Activated naive CD4-positive, alpha-beta T cell treated with anti-CD3 and anti-CD28 coated beads, Interleukin-2, amount 10 ng/mL, durations not matched to agents 7 days and 5 days (primary cell): ENCODE results near the gene XYLT1.

Experiments
- CTCF ChIA-PET: fragments of 350-600 bp; sonication (Branson Sonifier 250); formaldehyde crosslinking; loops from one replicate; lab custom pipeline; 2021; ENCODE audit warnings: antibody characterized with exemption; lab: Charles Lee
- DNase-seq: peaks from one replicate; pipeline ENCODE4 v3.0.0-alpha.2; 2020
- H3K27ac Mint-ChIP-seq: one replicate; pipeline ENCODE4 v1.8.0; 2021; ENCODE audit warnings: mild to moderate bottlenecking, moderate library complexity, mixed read lengths
- H3K27me3 Mint-ChIP-seq: one replicate; pipeline ENCODE4 v1.8.0; 2021; ENCODE audit warnings: mild to moderate bottlenecking, mixed read lengths
- H3K36me3 Mint-ChIP-seq: one replicate; pipeline ENCODE4 v1.8.0; 2021; ENCODE audit warnings: mixed read lengths
- H3K4me1 Mint-ChIP-seq: one replicate; pipeline ENCODE4 v1.8.0; 2021; ENCODE audit warnings: mixed read lengths
- H3K4me3 Mint-ChIP-seq: one replicate; pipeline ENCODE4 v1.8.0; 2021; ENCODE audit warnings: mild to moderate bottlenecking, moderate library complexity, mixed read lengths
- H3K9me3 Mint-ChIP-seq: one replicate; pipeline ENCODE4 v1.8.0; 2021; ENCODE audit warnings: mixed read lengths

The XYLT1 gene

DNA sequence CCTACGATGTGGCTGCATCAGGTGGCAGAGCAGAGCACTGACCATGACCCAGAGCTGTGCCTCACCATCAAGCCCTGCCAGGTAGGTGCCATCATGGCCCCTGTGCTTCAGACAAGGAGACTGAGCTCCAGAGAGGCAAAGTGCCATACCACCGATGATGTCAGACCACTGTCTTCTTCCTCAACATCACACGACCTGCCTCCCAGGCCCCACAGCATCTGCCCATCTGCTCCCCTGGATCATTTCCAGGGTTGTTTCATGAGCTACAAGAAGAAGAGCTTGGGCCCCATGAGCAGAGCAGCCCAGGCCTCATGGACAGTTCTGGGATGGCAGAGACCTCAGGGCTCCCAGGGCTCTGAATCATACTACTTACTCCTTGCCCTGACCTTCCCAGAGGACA is 9.9 kb downstream of the XYLT1 start:
- Mint-ChIP-seq H3K27ac (no peak overlapping the region), H3K27me3 (no peaks in the 10 kb centered on the region), H3K36me3 (peaks cover 55% of the 10 kb centered on the region), H3K4me1 (peaks cover 43% of the 10 kb centered on the region), H3K9me3 (no peaks in the 10 kb centered on the region), H3K4me3 (no peak overlapping the region)
- CTCF ChIA-PET = no interaction called here
- no peak for DNase-seq

DNA sequence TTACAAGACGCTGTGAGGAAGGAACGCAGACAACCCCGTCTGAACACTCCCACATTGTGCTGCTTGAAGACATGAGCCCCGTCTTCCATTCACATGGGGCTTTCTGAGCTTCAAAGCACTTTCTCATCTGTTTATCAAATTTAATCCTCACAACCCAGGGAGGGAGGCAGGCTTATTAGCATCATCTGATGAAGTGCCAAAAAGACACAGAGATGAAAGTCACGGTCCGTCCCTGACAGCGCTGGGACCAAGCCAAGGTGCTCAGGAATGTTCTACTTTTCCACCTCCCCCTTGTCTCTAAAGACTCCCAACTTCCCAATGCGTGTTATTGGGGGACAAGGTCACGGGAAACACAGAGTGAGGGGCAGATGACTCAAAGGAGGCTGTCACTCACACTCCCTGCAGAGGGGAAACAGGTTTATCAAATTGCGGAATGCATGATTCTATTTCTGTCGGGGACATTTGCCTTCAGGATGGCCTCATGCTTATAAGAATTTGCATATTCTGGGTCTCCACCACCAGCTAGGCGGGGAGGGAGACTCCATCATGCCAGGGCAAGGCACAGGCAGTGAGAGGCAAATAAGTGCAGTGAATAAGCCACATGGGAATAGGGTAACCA is 10.7 kb downstream of the XYLT1 start:
- H3K4me1 Mint-ChIP-seq = peaks cover 35% of the 10 kb centered on the region
- H3K27me3 Mint-ChIP-seq = no peaks in the 10 kb centered on the region
- no peak overlapping the region for H3K4me3 Mint-ChIP-seq
- no peak overlapping the region for H3K27ac Mint-ChIP-seq
- no peak for DNase-seq
- no peaks in the 10 kb centered on the region for H3K9me3 Mint-ChIP-seq
- H3K36me3 Mint-ChIP-seq = peaks cover 50% of the 10 kb centered on the region
- CTCF ChIA-PET = interaction anchor here (1.5 kb wide), 1 partner anchor 44 kb away, joined by 3 read pairs; no protein-coding TSS in a partner anchor

DNA sequence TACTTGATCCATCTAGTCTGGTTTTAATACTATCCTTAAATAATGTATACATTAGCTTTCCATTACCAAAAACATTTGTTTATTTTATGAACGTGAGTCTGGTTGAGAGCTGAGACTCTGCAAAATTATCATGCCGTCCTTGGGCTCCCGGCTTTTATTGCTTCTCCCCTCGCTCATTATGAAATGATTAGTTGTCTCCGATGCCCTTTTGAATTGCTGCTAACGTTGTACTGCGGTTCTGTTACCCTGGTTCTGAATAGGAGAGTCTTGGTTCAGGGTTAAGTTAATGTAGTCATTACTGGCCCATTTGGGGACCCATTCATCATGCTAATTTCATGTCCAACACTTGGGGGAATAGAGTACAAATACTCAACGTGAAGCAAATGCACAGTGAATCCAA is 12.8 kb downstream of the XYLT1 start:
- Mint-ChIP-seq H3K27ac (no peak overlapping the region), H3K4me3 (no peak overlapping the region), H3K36me3 (peaks cover 50% of the 10 kb centered on the region), H3K27me3 (no peaks in the 10 kb centered on the region), H3K4me1 (peaks cover 35% of the 10 kb centered on the region), H3K9me3 (no peaks in the 10 kb centered on the region)
- DNase-seq = no peak
- CTCF ChIA-PET = interaction anchor here (2.3 kb wide), 1 partner anchor 9 kb away, joined by 6 read pairs; no protein-coding TSS in a partner anchor

DNA sequence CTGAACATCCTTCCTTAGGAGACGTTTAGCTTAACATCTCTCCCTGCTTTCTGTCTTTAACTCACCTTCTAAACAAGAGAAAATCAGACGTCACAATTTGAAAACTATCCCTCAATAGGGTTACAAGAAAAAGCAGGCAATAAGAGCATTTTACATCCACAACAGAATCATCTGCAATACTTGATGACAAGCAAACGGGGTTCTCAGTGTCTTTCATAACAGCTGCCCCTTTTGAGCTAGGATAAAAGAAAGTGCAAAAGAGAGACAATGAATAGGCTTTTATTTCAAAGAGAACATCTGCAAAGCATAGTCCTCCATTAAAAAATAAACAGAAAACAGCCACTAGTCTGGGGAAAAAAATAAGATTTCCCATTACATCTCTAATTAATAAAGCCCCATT is 13.2 kb downstream of the XYLT1 start:
- peaks cover 35% of the 10 kb centered on the region for H3K4me1 Mint-ChIP-seq

DNA sequence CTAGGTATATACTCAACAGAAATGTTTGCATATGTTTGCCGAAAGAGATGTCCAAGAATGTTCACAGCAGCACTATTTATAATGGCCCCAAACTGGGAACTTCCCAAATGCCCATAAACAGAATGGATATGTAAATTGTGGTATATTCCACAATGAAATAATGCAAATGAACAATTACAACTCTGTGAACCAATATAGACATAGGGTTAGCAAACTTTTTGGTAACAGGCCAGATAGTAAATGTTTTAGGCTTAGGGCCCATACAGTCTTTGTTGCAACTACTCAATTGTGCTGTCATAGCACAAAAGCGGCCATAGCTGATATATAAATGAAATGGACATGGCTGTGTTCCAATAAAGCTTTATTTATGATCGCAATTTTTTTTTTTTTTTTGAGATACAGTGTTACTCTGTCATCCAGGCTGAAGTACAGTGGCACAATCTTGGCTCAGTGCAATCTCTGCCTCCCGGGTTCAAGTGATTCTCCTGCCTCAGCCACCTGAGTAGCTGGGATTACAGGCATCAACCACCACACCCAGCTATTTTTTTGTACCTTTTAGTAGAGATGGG is 16.5 kb downstream of the XYLT1 start:
- DNase-seq = no peak
- CTCF ChIA-PET = no interaction called here
- Mint-ChIP-seq H3K4me1 (peaks cover 51% of the 10 kb centered on the region), H3K36me3 (peaks cover 42% of the 10 kb centered on the region), H3K27ac (no peak overlapping the region), H3K27me3 (no peaks in the 10 kb centered on the region), H3K9me3 (no peaks in the 10 kb centered on the region), H3K4me3 (no peak overlapping the region)

More for the DNA sequence above, 13.2 kb downstream of the XYLT1 start:
- Mint-ChIP-seq H3K4me3 (no peak overlapping the region), H3K9me3 (no peaks in the 10 kb centered on the region), H3K27ac (no peak overlapping the region), H3K36me3 (peaks cover 46% of the 10 kb centered on the region), H3K27me3 (no peaks in the 10 kb centered on the region)
- no peak for DNase-seq
- CTCF ChIA-PET = interaction anchor here (2.3 kb wide), 1 partner anchor 10 kb away, joined by 6 read pairs; no protein-coding TSS in a partner anchor

DNA sequence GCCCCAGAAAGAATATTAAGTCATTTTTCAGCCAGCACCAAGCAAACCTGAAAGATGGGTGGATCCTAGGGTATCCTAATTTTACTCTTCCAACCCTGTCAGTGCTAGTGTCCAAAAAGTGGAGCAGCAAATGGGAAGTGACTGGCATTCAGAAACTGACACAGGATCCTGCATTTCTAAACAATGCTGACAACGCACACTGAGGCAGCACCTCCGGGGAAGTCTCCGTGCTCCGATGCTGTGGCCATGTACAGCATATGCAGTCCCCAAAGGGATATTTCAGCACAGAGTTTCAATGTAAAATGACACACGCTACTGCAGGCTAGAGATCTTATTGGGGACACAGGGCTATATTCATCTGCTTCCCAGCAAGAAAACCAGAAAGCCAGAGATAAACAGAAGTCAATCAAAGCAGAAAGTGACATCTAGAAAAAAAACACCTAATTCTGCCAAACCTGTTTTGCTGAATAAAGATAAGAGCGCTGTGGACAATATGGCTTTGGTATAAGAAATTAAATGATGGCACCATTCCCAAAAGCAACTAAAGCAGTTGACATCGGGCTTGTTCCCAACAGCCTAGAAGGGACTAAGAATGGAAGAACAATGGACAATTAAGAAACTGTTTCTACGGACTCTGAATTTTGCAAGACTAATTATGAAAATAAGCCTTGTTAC is 17.3 kb downstream of the XYLT1 start:
- Mint-ChIP-seq H3K27ac (no peak overlapping the region), H3K9me3 (no peaks in the 10 kb centered on the region), H3K36me3 (peaks cover 42% of the 10 kb centered on the region), H3K4me1 (peaks cover 59% of the 10 kb centered on the region), H3K27me3 (no peaks in the 10 kb centered on the region), H3K4me3 (no peak overlapping the region)
- DNase-seq = no peak
- CTCF ChIA-PET = no interaction called here

DNA sequence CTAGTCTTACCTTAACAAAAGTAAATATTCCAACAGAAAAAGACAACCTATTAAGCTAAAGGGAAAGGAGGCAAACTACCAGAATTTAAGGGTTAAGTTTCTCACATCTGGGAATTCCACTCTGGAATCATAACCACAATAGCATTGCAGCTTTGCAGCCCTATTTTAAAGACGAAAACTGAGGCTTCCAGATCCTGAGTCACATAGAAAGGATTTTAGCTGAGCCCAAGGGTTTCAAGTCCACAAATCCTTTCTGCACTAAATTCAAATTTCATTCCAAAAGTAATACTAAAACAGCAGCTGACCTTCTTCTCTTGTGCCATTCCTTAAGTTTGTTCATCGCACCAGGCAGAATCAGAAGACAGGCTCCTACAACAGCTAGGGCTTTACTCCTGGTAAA is 17.8 kb downstream of the XYLT1 start:
- no peak for DNase-seq
- H3K27ac Mint-ChIP-seq = peak overlapping the region; percentile 15
- CTCF ChIA-PET = no interaction called here
- H3K36me3 Mint-ChIP-seq = peaks cover 40% of the 10 kb centered on the region
- H3K27me3 Mint-ChIP-seq = no peaks in the 10 kb centered on the region
- no peaks in the 10 kb centered on the region for H3K9me3 Mint-ChIP-seq
- no peak overlapping the region for H3K4me3 Mint-ChIP-seq
- H3K4me1 Mint-ChIP-seq = peaks cover 63% of the 10 kb centered on the region

DNA sequence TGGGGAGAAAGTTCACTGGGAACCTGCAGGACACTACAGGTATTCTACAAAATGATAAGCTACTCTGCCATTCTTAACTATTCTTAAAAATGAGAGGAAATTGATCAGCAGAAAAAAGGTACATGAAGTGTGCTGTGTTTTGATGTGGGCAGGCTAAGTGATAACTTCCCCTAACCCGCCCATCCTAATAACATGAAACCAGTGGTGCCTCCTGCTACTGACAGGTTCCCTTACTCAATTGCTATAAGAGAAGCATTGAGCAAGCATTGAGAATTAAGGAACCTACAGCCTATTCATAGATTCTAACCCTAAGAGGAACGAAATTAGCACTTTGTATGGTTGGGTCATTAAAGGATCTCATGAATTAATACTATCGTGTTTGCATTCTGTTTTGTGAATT is 18.9 kb downstream of the XYLT1 start:
- CTCF ChIA-PET = interaction anchor here (1.1 kb wide), 1 partner anchor 16 kb away, joined by 3 read pairs; no protein-coding TSS in a partner anchor
- Mint-ChIP-seq H3K4me3 (no peak overlapping the region), H3K36me3 (peaks cover 41% of the 10 kb centered on the region), H3K4me1 (peaks cover 70% of the 10 kb centered on the region), H3K27me3 (no peaks in the 10 kb centered on the region), H3K27ac (peak overlapping the region; percentile 29), H3K9me3 (no peaks in the 10 kb centered on the region)
- DNase-seq = no peak

DNA sequence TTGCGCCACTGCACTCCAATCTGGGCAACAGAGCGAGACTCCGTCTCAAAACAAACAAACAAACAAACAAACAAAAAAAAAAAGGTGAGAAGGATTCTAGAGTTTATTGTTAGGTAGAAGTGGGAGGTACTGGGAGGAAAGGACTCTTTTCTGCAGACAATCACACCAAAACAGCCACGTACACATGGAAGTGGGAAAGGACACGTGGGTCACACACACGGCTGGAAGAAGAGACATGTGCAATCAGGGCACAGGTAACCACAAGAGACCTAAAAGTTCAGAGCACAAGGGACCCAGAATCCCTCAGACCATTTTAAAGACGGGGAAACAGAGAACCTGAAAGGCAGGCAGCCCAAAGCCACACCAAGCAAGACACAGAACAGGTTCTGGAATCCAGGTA is 20.5 kb downstream of the XYLT1 start:
- Mint-ChIP-seq H3K27ac (peak overlapping the region; percentile 97), H3K27me3 (no peaks in the 10 kb centered on the region), H3K4me1 (peaks cover 81% of the 10 kb centered on the region), H3K4me3 (no peak overlapping the region), H3K36me3 (peaks cover 43% of the 10 kb centered on the region), H3K9me3 (no peaks in the 10 kb centered on the region)
- CTCF ChIA-PET = interaction anchor here (1.2 kb wide), 1 partner anchor 24 kb away, joined by 3 read pairs; no protein-coding TSS in a partner anchor
- DNase-seq = no peak

DNA sequence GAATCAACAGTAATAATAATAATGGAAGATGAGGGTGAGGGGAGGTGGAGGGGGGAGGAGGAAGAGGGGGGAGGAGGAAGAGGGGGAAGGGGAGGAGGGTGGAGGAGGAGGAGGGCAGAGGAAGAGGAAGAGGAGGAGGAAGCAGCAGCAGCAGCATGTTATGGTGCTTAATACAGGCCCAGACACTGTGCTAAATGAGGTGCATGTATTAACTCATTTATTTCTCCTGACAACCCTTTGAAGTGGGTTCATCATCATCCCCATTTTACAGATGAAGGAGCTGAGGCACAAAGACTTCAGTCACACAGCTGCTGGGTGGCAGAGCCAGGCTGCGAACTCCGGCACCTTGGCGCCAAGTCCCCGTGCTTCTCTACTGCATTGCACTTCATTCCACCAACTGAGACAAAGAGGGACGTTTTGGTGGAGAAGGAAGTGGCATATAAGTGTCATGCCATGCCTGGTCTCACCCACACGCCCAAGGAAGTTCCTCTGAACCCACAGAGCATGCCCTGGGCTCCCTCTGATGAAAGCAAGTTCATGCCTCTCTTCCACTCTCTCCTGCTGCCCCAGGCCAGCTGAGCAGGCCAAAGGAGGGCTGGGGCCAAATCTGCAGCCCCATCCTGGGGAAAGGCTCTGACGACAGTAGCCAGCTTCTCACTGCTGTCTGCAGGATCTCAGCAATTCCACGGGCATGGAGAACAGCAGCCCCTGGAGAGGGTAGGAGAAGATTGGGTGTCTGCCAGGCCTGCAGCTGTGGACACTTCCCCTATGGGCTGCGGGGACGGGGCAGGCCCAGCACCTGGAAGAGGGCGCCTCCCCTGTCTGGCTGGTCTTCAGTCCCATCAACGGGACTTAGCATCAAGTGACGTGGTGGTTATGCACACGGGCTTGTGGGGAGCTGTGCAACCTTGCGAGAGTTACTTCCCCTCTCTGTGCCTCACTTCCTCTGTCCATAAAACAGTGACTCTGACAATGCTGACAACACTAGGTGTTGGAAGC is 21.8 kb downstream of the XYLT1 start:
- CTCF ChIA-PET = interaction anchor here (1.0 to 1.2 kb wide), 3 partner anchors 25 to 147 kb away, joined by 3 read pairs; no protein-coding TSS in a partner anchor
- peak overlapping the region; percentile 39 for H3K4me3 Mint-ChIP-seq

DNA sequence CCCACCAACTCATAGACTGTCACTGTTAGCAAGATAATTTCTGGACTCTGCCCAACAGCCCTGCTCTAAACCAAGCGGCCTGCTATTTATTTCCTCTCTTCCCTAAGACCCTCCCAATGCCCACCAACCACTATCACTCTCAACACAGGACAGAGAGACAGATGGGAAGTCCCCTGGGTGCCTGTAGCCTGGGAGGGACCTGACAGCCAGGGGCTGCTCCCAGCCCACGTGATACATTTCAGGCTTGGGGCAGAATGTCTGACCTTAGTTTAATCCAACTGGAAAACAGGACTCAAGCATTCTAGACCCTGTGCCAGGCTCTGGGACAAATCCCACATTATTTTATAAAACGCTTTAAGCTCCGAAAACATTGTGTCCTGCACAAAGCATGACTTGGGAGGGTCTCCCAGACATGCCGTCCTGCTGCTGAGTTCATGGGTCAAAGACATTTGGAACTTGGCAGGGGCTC is 23.6 kb downstream of the XYLT1 start:
- H3K9me3 Mint-ChIP-seq = peaks cover 6% of the 10 kb centered on the region
- no peak overlapping the region for H3K4me3 Mint-ChIP-seq
- peak overlapping the region; percentile 97 for H3K27ac Mint-ChIP-seq
- peaks cover 55% of the 10 kb centered on the region for H3K36me3 Mint-ChIP-seq
- H3K4me1 Mint-ChIP-seq = peaks cover 68% of the 10 kb centered on the region
- peaks cover 3% of the 10 kb centered on the region for H3K27me3 Mint-ChIP-seq
- DNase-seq = no peak
- CTCF ChIA-PET = no interaction called here

More for the DNA sequence above, 21.8 kb downstream of the XYLT1 start:
- Mint-ChIP-seq H3K4me1 (peaks cover 79% of the 10 kb centered on the region), H3K27me3 (peaks cover under 1% of the 10 kb centered on the region), H3K9me3 (peaks cover under 1% of the 10 kb centered on the region), H3K36me3 (peaks cover 52% of the 10 kb centered on the region), H3K27ac (peak overlapping the region; percentile 97)
- peak; percentile 66 for DNase-seq

DNA sequence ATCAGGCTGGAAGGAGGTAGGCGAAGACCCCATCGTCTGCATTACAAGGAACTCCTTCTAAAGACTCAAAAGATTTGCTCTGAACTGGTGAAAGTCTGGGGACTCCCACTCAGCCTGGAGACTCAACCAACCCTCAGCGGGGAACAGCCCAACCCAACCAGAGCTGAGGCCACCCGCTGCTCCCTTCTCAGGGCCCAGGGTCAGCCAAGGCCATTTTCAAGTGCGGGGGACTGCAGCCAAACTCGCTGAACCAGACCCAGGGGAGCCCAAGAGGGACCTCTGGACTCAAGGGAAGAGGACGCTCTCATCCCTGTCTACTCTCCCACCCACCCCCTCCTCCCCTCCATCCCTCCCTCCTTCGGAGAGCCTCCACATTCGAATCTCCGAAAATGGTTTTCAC is 24.1 kb downstream of the XYLT1 start:
- CTCF ChIA-PET = no interaction called here

DNA sequence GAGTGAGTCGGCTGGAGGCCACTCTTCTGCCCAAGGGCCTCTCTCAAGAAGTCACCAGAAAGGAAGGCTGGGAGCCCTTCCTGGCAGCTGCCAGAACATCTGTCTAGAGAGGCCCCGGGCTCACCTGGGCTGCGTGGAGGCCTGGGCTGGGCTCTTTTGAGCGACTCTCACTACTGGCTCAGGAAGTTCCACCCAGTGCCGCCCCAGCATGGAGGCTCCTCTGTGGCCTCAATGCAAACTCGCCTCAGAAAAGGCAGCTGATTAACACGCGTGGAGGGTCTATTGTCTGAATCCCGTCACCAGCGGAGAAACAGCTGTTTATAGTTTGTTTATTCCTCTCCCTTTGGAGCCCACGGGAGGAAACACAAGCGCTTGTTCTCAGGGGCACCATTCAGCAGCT is 25.3 kb downstream of the XYLT1 start:
- CTCF ChIA-PET = interaction anchor here (1.2 kb wide), 1 partner anchor 20 kb away, joined by 3 read pairs; no protein-coding TSS in a partner anchor
- H3K27ac Mint-ChIP-seq = peak overlapping the region; percentile 64
- peaks cover 60% of the 10 kb centered on the region for H3K36me3 Mint-ChIP-seq
- H3K27me3 Mint-ChIP-seq = peaks cover 3% of the 10 kb centered on the region
- H3K4me1 Mint-ChIP-seq = peaks cover 63% of the 10 kb centered on the region
- H3K4me3 Mint-ChIP-seq = no peak overlapping the region
- DNase-seq = no peak
- H3K9me3 Mint-ChIP-seq = peaks cover 6% of the 10 kb centered on the region

More for the DNA sequence above, 24.1 kb downstream of the XYLT1 start:
- H3K9me3 Mint-ChIP-seq = peaks cover 6% of the 10 kb centered on the region
- no peak overlapping the region for H3K4me3 Mint-ChIP-seq
- DNase-seq = no peak
- H3K27ac Mint-ChIP-seq = no peak overlapping the region
- H3K27me3 Mint-ChIP-seq = peaks cover 3% of the 10 kb centered on the region
- H3K4me1 Mint-ChIP-seq = peaks cover 66% of the 10 kb centered on the region
- H3K36me3 Mint-ChIP-seq = peaks cover 60% of the 10 kb centered on the region
